Fibroblast of the conjunctiva (primary cell): ENCODE results near the gene ZNF624.
"Not testable (repeated sequence)": the region's sequence is repeated elsewhere in the genome, so short reads cannot be mapped to it uniquely, and the experiment has no call there.

ENCODE experiments used
- DNase-seq: peaks from one replicate; pipeline ENCODE4 v3.0.0-alpha.2; 2010; ENCODE audit warnings: low read depth

Gene ZNF624

GRCh38 chr17:16653367-16654041 is at the start of gene ZNF624:
TSS of gene ZNF624 (minus strand) at chr17:16653850.
- peak; percentile 86 for DNase-seq

GRCh38 chr17:16697603-16698002 is 44.0 kb upstream of the ZNF624 start:
- not testable (repeated sequence) for DNase-seq

- not testable (repeated sequence) for DNase-seq
Measured at GRCh38 chr17:16690447-16690846, 36.8 kb upstream of the ZNF624 start.

GRCh38 chr17:16689731-16690281 is 36.2 kb upstream of the ZNF624 start, which contains the start of gene CCDC144A:
TSS of gene CCDC144A (plus strand) at chr17:16690241. CDS start at chr17:16690401, 160 bp downstream.
- not testable (repeated sequence) for DNase-seq

- not testable (repeated sequence) for DNase-seq
Measured at GRCh38 chr17:16687151-16687550, 33.5 kb upstream of the ZNF624 start.

GRCh38 chr17:16686019-16686418 is 32.4 kb upstream of the ZNF624 start:
- not testable (repeated sequence) for DNase-seq

GRCh38 chr17:16683290-16684138 is 29.9 kb upstream of the ZNF624 start:
- DNase-seq = not testable (repeated sequence)

GRCh38 chr17:16676676-16677268 is 23.1 kb upstream of the ZNF624 start:
- DNase-seq = no peak

- DNase-seq = not testable (repeated sequence)
Measured at GRCh38 chr17:16666907-16667636, 13.4 kb upstream of the ZNF624 start.

- not testable (repeated sequence) for DNase-seq
Measured at GRCh38 chr17:16666553-16666906, 12.9 kb upstream of the ZNF624 start.

GRCh38 chr17:16662936-16663335 is 9.3 kb upstream of the ZNF624 start:
- DNase-seq = no peak

GRCh38 chr17:16661217-16661616 is 7.6 kb upstream of the ZNF624 start:
- DNase-seq = no peak

- no peak for DNase-seq
Measured at GRCh38 chr17:16652847-16653366, 743 bp downstream of the ZNF624 start.

- no peak for DNase-seq
Measured at GRCh38 chr17:16652252-16652651, 1.4 kb downstream of the ZNF624 start.

- DNase-seq = no peak
Measured at GRCh38 chr17:16649585-16649984, 4.1 kb downstream of the ZNF624 start.

GRCh38 chr17:16639438-16639837 is 14.2 kb downstream of the ZNF624 start:
- no peak for DNase-seq

- no peak for DNase-seq
Measured at GRCh38 chr17:16623282-16623681, 30.4 kb downstream of the ZNF624 start.

GRCh38 chr17:16622540-16623277 is 30.9 kb downstream of the ZNF624 start:
- no peak for DNase-seq

- no peak for DNase-seq
Measured at GRCh38 chr17:16617481-16618060, 36.1 kb downstream of the ZNF624 start.

GRCh38 chr17:16599537-16599936 is 54.1 kb downstream of the ZNF624 start:
- no peak for DNase-seq
